ENCODE results near the gene DUSP5. TPM values are rescaled to one million over a fixed set of nuclear protein-coding genes. Genes with fewer than 3 reads are reported as not detected.

Gene DUSP5
- total RNA-seq, 1 donor from 2014 or later, result 141 TPM

- DNase-seq (ENCODE audit: low spot score), result no peak
- Mint-ChIP-seq H3K27me3 (ENCODE audit: insufficient read depth) (no peaks in the 10 kb centered on the region), H3K27ac (peak overlapping the region; percentile 97), H3K4me3 (peak overlapping the region; percentile 100), H3K9me3 (no peaks in the 10 kb centered on the region), H3K4me1 (ENCODE audit: low read depth) (peaks cover 98% of the 10 kb centered on the region), H3K36me3 (ENCODE audit: low read depth) (peaks cover 96% of the 10 kb centered on the region)
- intact Hi-C loops (cut with micrococcal nuclease), result loop anchor here (10.0 kb wide), 1 partner anchor 488 kb away; no protein-coding TSS in a partner anchor
Measured at GRCh38 chr10:110506448-110506847, 8.7 kb downstream of the DUSP5 start.

GRCh38 chr10:110507346-110507745 is 9.6 kb downstream of the DUSP5 start:
- Mint-ChIP-seq H3K9me3 (no peaks in the 10 kb centered on the region), H3K4me3 (no peak overlapping the region), H3K27me3 (ENCODE audit: insufficient read depth) (no peaks in the 10 kb centered on the region), H3K4me1 (ENCODE audit: low read depth) (peaks cover 98% of the 10 kb centered on the region), H3K27ac (no peak overlapping the region), H3K36me3 (ENCODE audit: low read depth) (peaks cover 96% of the 10 kb centered on the region)
- intact Hi-C loops (cut with micrococcal nuclease), result loop anchor here (10.0 kb wide), 1 partner anchor 487 kb away; no protein-coding TSS in a partner anchor
- DNase-seq (ENCODE audit: low spot score), result no peak

GRCh38 chr10:110508159-110508788 is 10.6 kb downstream of the DUSP5 start:
- no peaks in the 10 kb centered on the region for H3K9me3 Mint-ChIP-seq
- DNase-seq (ENCODE audit: low spot score), result no peak
- peak overlapping the region; percentile 62 for H3K4me3 Mint-ChIP-seq
- H3K27me3 Mint-ChIP-seq (ENCODE audit: insufficient read depth), result no peaks in the 10 kb centered on the region
- H3K27ac Mint-ChIP-seq, result peak overlapping the region; percentile 68
- intact Hi-C loops (cut with micrococcal nuclease), result loop anchor here (10.0 kb wide), 1 partner anchor 487 kb away; no protein-coding TSS in a partner anchor
- peaks cover 98% of the 10 kb centered on the region for H3K4me1 Mint-ChIP-seq (ENCODE audit: low read depth)
- H3K36me3 Mint-ChIP-seq (ENCODE audit: low read depth), result peaks cover 96% of the 10 kb centered on the region

GRCh38 chr10:110508806-110509544 is 11.3 kb downstream of the DUSP5 start:
- H3K4me3 Mint-ChIP-seq, result peak overlapping the region; percentile 62
- H3K36me3 Mint-ChIP-seq (ENCODE audit: low read depth), result peaks cover 96% of the 10 kb centered on the region
- H3K9me3 Mint-ChIP-seq, result no peaks in the 10 kb centered on the region
- DNase-seq (ENCODE audit: low spot score), result no peak
- H3K27ac Mint-ChIP-seq, result peak overlapping the region; percentile 68
- peaks cover 96% of the 10 kb centered on the region for H3K4me1 Mint-ChIP-seq (ENCODE audit: low read depth)
- no peaks in the 10 kb centered on the region for H3K27me3 Mint-ChIP-seq (ENCODE audit: insufficient read depth)
- intact Hi-C loops (cut with micrococcal nuclease), result loop anchor here (10.0 kb wide), 1 partner anchor 486 kb away; no protein-coding TSS in a partner anchor

- Mint-ChIP-seq H3K27ac (no peak overlapping the region), H3K4me1 (ENCODE audit: low read depth) (peaks cover 91% of the 10 kb centered on the region), H3K4me3 (peak overlapping the region; percentile 31), H3K27me3 (ENCODE audit: insufficient read depth) (no peaks in the 10 kb centered on the region), H3K9me3 (no peaks in the 10 kb centered on the region), H3K36me3 (ENCODE audit: low read depth) (peaks cover 95% of the 10 kb centered on the region)
- intact Hi-C loops (cut with micrococcal nuclease), result loop anchor here (10.0 kb wide), 1 partner anchor 485 kb away; no protein-coding TSS in a partner anchor
- no peak for DNase-seq (ENCODE audit: low spot score)
Measured at GRCh38 chr10:110509560-110509959, 11.9 kb downstream of the DUSP5 start.

- H3K4me1 Mint-ChIP-seq (ENCODE audit: low read depth), result peaks cover 89% of the 10 kb centered on the region
- no peaks in the 10 kb centered on the region for H3K27me3 Mint-ChIP-seq (ENCODE audit: insufficient read depth)
- peaks cover 93% of the 10 kb centered on the region for H3K36me3 Mint-ChIP-seq (ENCODE audit: low read depth)
- no peak for DNase-seq (ENCODE audit: low spot score)
- H3K9me3 Mint-ChIP-seq, result no peaks in the 10 kb centered on the region
- H3K4me3 Mint-ChIP-seq, result peak overlapping the region; percentile 30
- peak overlapping the region; percentile 44 for H3K27ac Mint-ChIP-seq
- intact Hi-C loops (cut with micrococcal nuclease), result no loop called here
Measured at GRCh38 chr10:110510086-110510485, 12.4 kb downstream of the DUSP5 start.

- no peak for DNase-seq (ENCODE audit: low spot score)
- intact Hi-C loops (cut with micrococcal nuclease), result no loop called here
- peaks cover 84% of the 10 kb centered on the region for H3K4me1 Mint-ChIP-seq (ENCODE audit: low read depth)
- H3K27me3 Mint-ChIP-seq (ENCODE audit: insufficient read depth), result no peaks in the 10 kb centered on the region
- peaks cover 92% of the 10 kb centered on the region for H3K36me3 Mint-ChIP-seq (ENCODE audit: low read depth)
- H3K27ac Mint-ChIP-seq, result peak overlapping the region; percentile 70
- peak overlapping the region; percentile 33 for H3K4me3 Mint-ChIP-seq
- H3K9me3 Mint-ChIP-seq, result no peaks in the 10 kb centered on the region
Measured at GRCh38 chr10:110510730-110511129, 13.0 kb downstream of the DUSP5 start.

- intact Hi-C loops (cut with micrococcal nuclease), result loop anchor here (1.0 kb wide), 2 partner anchors 8 to 13 kb away; no protein-coding TSS in a partner anchor
- Mint-ChIP-seq H3K27ac (peak overlapping the region; percentile 75), H3K4me3 (peak overlapping the region; percentile 26), H3K36me3 (ENCODE audit: low read depth) (peaks cover 85% of the 10 kb centered on the region), H3K9me3 (no peaks in the 10 kb centered on the region), H3K4me1 (ENCODE audit: low read depth) (peaks cover 73% of the 10 kb centered on the region), H3K27me3 (ENCODE audit: insufficient read depth) (no peaks in the 10 kb centered on the region)
- no peak for DNase-seq (ENCODE audit: low spot score)
Measured at GRCh38 chr10:110511734-110512449, 14.2 kb downstream of the DUSP5 start.

GRCh38 chr10:110512461-110513187 is 14.9 kb downstream of the DUSP5 start:
- no peaks in the 10 kb centered on the region for H3K27me3 Mint-ChIP-seq (ENCODE audit: insufficient read depth)
- intact Hi-C loops (cut with micrococcal nuclease), result loop anchor here (1.0 kb wide), 2 partner anchors 8 to 13 kb away; no protein-coding TSS in a partner anchor
- DNase-seq (ENCODE audit: low spot score), result no peak
- peak overlapping the region; percentile 75 for H3K27ac Mint-ChIP-seq
- H3K4me1 Mint-ChIP-seq (ENCODE audit: low read depth), result peaks cover 65% of the 10 kb centered on the region
- no peaks in the 10 kb centered on the region for H3K9me3 Mint-ChIP-seq
- H3K4me3 Mint-ChIP-seq, result peak overlapping the region; percentile 34
- H3K36me3 Mint-ChIP-seq (ENCODE audit: low read depth), result peaks cover 82% of the 10 kb centered on the region

GRCh38 chr10:110513949-110514348 is 16.2 kb downstream of the DUSP5 start:
- H3K36me3 Mint-ChIP-seq (ENCODE audit: low read depth), result peaks cover 72% of the 10 kb centered on the region
- no peaks in the 10 kb centered on the region for H3K27me3 Mint-ChIP-seq (ENCODE audit: insufficient read depth)
- no peak overlapping the region for H3K4me3 Mint-ChIP-seq
- DNase-seq (ENCODE audit: low spot score), result no peak
- peaks cover 52% of the 10 kb centered on the region for H3K4me1 Mint-ChIP-seq (ENCODE audit: low read depth)
- H3K9me3 Mint-ChIP-seq, result no peaks in the 10 kb centered on the region
- intact Hi-C loops (cut with micrococcal nuclease), result no loop called here
- H3K27ac Mint-ChIP-seq, result peak overlapping the region; percentile 37

- intact Hi-C loops (cut with micrococcal nuclease), result no loop called here
- DNase-seq (ENCODE audit: low spot score), result no peak
- H3K9me3 Mint-ChIP-seq, result no peaks in the 10 kb centered on the region
- peaks cover 43% of the 10 kb centered on the region for H3K4me1 Mint-ChIP-seq (ENCODE audit: low read depth)
- peak overlapping the region; percentile 53 for H3K27ac Mint-ChIP-seq
- H3K4me3 Mint-ChIP-seq, result no peak overlapping the region
- H3K36me3 Mint-ChIP-seq (ENCODE audit: low read depth), result peaks cover 66% of the 10 kb centered on the region
- H3K27me3 Mint-ChIP-seq (ENCODE audit: insufficient read depth), result no peaks in the 10 kb centered on the region
Measured at GRCh38 chr10:110514848-110515247, 17.1 kb downstream of the DUSP5 start.

- Mint-ChIP-seq H3K27me3 (ENCODE audit: insufficient read depth) (no peaks in the 10 kb centered on the region), H3K9me3 (no peaks in the 10 kb centered on the region), H3K4me1 (ENCODE audit: low read depth) (peaks cover 32% of the 10 kb centered on the region), H3K36me3 (ENCODE audit: low read depth) (peaks cover 52% of the 10 kb centered on the region), H3K4me3 (no peak overlapping the region), H3K27ac (no peak overlapping the region)
- DNase-seq (ENCODE audit: low spot score), result no peak
- intact Hi-C loops (cut with micrococcal nuclease), result no loop called here
Measured at GRCh38 chr10:110516815-110517492, 19.2 kb downstream of the DUSP5 start.

Data from activated T-helper 1 cell treated with anti-CD3 and anti-CD28 coated beads, Interleukin-12 subunit alpha, Interleukin-12 subunit beta, Interleukin-2, Interleukin-4 antibody, amounts not matched to agents 30 ng/mL and 10 ng/mL and 1 ng/mL, durations not matched to agents 14 hours and 24 hours and 36 hours (primary cell).